NB4 (cell line): Measurements from ENCODE around the gene KDM8.

Source experiments
- POLR2A ChIP-seq: IDR thresholded peaks from 2 replicates; pipeline ENCODE4 v1.6.1; 2011; ENCODE audit warnings: mild to moderate bottlenecking; ENCODE audit not compliant: insufficient read length; ENCODE audit errors: extremely low read depth
- TF ChIP-seq, protein P1 (sequence below): IDR thresholded peaks from one replicate; pipeline ENCODE4 v1.5.1; 2012; ENCODE audit warnings: low read depth, low read length

DNA sequence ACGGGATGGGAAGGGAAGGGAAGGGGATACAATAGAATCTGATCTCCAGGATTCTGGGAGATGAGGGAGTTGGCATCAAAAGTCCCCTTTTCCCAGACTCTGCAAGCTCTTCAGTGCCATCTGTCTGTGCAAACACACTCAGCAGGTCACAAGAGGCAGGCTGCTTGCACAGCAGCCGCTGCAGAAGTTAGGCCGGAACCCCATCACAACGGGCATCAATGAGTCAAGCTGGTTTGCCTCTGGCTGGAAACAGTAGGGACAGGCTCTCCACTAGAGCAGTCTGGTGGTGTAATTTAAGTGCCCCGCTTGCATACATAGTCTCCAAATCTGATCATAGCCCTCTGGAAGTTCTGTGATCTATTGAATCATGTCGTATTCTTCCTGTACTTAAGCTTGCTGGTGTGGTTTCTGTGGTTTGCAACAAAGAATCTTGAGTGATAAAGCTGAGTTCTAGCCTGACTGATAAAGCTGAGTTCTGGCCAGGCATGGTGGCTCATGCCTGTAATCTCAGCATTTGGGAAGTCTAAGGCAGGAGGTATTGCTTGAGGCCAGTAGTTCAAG lies 33.7 kb upstream of the KDM8 start:
- no peak for TF ChIP-seq POLR2A
- TF ChIP-seq, protein P1, sequence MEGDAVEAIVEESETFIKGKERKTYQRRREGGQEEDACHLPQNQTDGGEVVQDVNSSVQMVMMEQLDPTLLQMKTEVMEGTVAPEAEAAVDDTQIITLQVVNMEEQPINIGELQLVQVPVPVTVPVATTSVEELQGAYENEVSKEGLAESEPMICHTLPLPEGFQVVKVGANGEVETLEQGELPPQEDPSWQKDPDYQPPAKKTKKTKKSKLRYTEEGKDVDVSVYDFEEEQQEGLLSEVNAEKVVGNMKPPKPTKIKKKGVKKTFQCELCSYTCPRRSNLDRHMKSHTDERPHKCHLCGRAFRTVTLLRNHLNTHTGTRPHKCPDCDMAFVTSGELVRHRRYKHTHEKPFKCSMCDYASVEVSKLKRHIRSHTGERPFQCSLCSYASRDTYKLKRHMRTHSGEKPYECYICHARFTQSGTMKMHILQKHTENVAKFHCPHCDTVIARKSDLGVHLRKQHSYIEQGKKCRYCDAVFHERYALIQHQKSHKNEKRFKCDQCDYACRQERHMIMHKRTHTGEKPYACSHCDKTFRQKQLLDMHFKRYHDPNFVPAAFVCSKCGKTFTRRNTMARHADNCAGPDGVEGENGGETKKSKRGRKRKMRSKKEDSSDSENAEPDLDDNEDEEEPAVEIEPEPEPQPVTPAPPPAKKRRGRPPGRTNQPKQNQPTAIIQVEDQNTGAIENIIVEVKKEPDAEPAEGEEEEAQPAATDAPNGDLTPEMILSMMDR = peak; percentile 23
